Kidney epithelial cell (primary cell): ENCODE data around the gene SYNGR1. TPM values are rescaled to one million over a fixed set of nuclear protein-coding genes. Genes with fewer than 3 reads are reported as not detected.
"Not testable (repeated sequence)": the region's sequence is repeated elsewhere in the genome, so short reads cannot be mapped to it uniquely, and the experiment has no call there.

ENCODE experiments used
- DNase-seq: peaks from one replicate; pipeline ENCODE4 v3.0.0-alpha.2; 2010; ENCODE audit warnings: low read depth
- H3K27me3 ChIP-seq: 2 replicates; pipeline ENCODE4 v1.6.0; 2011; ENCODE audit warnings: low read length; ENCODE audit not compliant: control insufficient read depth, insufficient read depth
- H3K36me3 ChIP-seq: 2 replicates; pipeline ENCODE4 v1.5.1; 2011; ENCODE audit warnings: low read length; ENCODE audit not compliant: control insufficient read depth, insufficient read depth
- H3K4me3 ChIP-seq: 2 replicates; pipeline ENCODE4 v1.5.1; 2011; ENCODE audit warnings: low read depth, mild to moderate bottlenecking, control low read depth, low read length
- CTCF ChIP-seq: IDR thresholded peaks from 2 replicates; pipeline ENCODE4 v1.5.1; 2011; ENCODE audit warnings: mild to moderate bottlenecking, moderate library complexity, low read length, control low read depth, inconsistent platforms; ENCODE audit not compliant: insufficient read depth, poor library complexity, severe bottlenecking
- total RNA-seq: library from RNA; depleted of rRNA; stranded (reverse); fragments of >200 nt; gene quantifications from 2 replicates; pipeline ENCODE4 v1.2.3, GENCODE V29; 2015

SYNGR1 gene
- total RNA-seq, 1 donor from 2014 or later: 2.0 TPM

GRCh38 chr22:39355080-39355479, 5.3 kb downstream of the SYNGR1 start:
- no peaks in the 10 kb centered on the region for H3K36me3 ChIP-seq
- no peak for DNase-seq
- TF ChIP-seq CTCF: no peak
- H3K4me3 ChIP-seq: no peak overlapping the region
- H3K27me3 ChIP-seq: no peaks in the 10 kb centered on the region

- H3K27me3 ChIP-seq, DNase-seq, H3K36me3 ChIP-seq, H3K4me3 ChIP-seq: not testable (repeated sequence)
Observed at GRCh38 chr22:39355805-39356204, 6.0 kb downstream of the SYNGR1 start.

GRCh38 chr22:39356464-39356863, 6.7 kb downstream of the SYNGR1 start:
- no peak for TF ChIP-seq CTCF
- no peak for DNase-seq
- Histone ChIP-seq H3K4me3 (no peak overlapping the region), H3K36me3 (no peaks in the 10 kb centered on the region), H3K27me3 (no peaks in the 10 kb centered on the region)

- H3K4me3 ChIP-seq, H3K36me3 ChIP-seq, DNase-seq, H3K27me3 ChIP-seq: not testable (repeated sequence)
Observed at GRCh38 chr22:39357110-39358108, 7.6 kb downstream of the SYNGR1 start.

GRCh38 chr22:39358197-39358596, 8.4 kb downstream of the SYNGR1 start:
- not testable (repeated sequence) for H3K27me3 ChIP-seq, DNase-seq, H3K36me3 ChIP-seq, H3K4me3 ChIP-seq

- TF ChIP-seq CTCF: no peak
- no peaks in the 10 kb centered on the region for H3K27me3 ChIP-seq
- H3K4me3 ChIP-seq: no peak overlapping the region
Observed at GRCh38 chr22:39359659-39360195, 9.9 kb downstream of the SYNGR1 start.

GRCh38 chr22:39360242-39360641, 10.5 kb downstream of the SYNGR1 start:
- Histone ChIP-seq H3K4me3 (no peak overlapping the region), H3K36me3 (no peaks in the 10 kb centered on the region), H3K27me3 (no peaks in the 10 kb centered on the region)
- TF ChIP-seq CTCF: no peak
- DNase-seq: no peak

More at GRCh38 chr22:39359659-39360195, 9.9 kb downstream of the SYNGR1 start:
- DNase-seq: no peak
- no peaks in the 10 kb centered on the region for H3K36me3 ChIP-seq
